Umbilical cord (tissue), 2 donors: ENCODE measurements around the gene OBI1. TPM values are rescaled to one million over a fixed set of nuclear protein-coding genes. Genes with fewer than 3 reads are reported as not detected.

Source experiments
- DNase-seq: peaks from one replicate; pipeline ENCODE4 v3.0.0-alpha.2; 2015; ENCODE audit warnings: low spot score
- total RNA-seq: library from RNA; depleted of rRNA; stranded (reverse); fragments of >200 nt; gene quantifications from one replicate; pipeline ENCODE4 v1.2.3, GENCODE V29; 2014; ENCODE audit warnings: low replicate concordance; ENCODE audit not compliant: insufficient read depth

Gene OBI1
- total RNA-seq, 1 donor from 2014 or later, result 18.1 TPM

DNA sequence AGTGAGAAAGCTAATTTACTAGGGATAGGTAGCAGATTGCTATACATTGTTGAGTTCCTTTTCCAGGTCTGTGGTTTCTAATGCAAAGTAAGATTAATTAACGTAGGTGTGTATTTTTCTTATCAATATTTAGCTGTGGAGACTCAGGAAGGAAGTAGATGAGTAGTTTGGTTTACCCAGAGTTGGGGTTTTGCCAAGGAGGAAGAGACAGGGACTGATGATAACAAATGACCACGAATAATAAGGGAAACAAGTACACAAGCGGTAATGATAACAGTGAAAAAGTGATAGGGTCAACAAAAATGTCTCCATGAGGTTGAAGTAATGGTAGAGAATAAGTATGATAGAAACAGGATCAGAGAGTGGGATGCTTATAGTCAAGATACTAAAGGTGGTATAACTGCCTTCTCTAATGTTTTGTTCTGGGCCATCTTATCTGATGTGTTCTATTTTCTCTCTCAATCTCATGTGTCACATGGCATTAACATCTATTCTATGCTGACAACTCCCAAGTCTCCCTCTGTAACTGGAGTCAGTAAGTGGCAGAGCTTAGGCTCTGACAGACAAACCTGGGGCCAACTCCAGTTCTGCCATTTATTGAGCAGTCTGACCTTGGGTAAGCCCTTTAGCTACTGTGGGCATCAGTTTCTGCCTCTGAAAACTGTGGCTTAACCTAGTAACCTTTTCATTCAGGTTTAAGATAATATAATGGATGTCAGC is 8.8 kb downstream of the OBI1 start:
- no peak for DNase-seq

DNA sequence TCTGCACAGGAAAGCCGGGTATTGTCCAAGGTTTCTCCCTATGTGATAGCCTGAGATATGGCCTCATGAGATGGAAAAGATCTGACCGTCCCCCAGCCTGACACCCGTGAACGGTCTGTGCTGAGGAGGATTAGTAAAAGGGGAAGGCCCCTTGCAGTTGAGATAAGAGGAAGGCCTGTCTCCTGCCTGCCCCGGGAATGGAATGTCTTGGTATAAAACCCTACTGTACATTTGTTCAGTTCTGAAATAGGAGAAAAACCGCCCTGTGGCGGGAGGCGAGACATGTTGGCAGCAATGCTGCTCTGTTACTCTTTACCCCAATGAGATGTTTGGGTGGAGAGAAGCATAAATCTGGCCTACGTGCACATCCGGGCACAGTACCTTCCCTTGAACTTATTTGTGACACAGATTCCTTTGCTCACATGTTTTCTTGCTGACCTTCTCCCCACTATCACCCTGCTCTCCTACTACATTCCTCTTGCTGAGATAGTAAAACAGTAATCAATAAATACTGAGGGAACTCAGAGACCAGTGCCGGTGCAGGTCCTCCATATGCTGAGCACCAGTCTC is 11.8 kb downstream of the OBI1 start:
- peak; percentile 64 for DNase-seq

DNA sequence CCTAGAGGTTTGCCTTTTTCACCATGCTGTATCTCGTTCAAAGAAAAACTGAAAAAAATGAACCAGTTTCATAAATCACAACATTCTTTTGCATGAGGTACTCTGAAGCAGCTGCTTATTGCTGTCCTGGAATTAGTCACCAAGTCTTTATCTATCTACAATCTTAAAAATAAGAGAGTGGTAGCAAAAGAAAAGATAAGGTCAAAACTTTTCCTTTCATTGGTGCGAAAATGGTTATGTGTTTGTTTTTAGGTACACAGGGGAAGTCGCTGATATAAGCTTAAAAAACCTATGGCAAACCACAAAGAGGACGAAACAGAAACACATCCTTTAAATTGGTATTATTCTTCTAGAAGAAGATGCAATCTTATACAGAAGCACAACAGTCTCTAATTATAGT is 20.7 kb downstream of the OBI1 start:
- peak; percentile 18 for DNase-seq

DNA sequence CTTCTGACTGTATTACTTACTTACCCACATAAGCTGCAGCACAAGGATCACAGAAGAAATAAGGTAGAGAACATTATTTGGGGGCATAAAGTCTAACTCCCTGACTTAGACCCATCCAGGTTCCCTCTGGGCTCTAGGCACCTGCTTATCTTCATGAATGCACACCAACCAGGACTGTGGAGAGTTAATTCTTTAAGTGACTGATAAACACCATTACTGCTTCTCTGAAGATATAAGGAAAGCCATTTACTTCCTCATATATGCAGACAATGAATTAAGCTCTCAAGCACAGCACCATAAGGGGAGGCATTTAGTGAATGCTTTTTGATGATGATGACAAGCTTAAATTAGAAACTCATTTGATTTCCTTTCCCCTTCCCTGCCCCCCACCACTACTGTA is 22.5 kb downstream of the OBI1 start:
- DNase-seq, result no peak

DNA sequence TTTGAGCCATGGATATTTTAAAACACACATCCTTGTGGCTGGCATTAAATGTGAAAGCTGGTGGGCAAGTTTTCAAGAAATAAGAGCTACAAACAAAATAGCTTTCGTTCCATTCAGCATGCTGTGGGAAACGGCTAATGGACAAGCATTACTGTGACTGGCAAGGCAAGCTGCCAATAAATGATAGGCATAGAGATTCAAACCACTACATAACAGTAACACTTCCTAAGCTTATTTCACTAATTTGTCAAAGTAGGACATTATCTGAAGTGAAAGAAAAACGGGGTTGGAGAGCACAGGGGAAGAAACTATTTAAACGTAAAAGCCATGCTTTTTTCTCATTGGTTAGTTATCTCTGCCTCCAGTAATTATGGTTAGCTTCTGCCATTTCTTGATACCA is 26.0 kb downstream of the OBI1 start:
- no peak for DNase-seq

DNA sequence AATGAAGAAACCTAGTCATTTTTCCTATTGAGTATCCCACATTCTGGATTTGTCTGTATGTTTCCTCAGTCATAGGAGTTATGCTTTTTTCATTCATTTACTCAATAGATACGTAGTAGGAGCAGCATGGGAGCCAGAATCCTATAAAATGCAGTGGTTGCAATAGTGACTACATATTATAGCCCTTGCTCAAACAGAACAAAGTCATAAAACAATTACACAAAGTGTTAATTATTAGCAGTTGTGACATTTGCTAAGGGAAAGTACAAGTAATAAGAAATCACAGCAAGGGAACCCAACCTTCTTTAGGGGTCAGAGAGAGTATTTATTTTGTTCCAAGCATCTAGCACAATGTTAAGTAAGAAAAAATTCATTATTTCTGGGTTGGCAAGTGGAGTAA is 27.9 kb downstream of the OBI1 start:
- no peak for DNase-seq

DNA sequence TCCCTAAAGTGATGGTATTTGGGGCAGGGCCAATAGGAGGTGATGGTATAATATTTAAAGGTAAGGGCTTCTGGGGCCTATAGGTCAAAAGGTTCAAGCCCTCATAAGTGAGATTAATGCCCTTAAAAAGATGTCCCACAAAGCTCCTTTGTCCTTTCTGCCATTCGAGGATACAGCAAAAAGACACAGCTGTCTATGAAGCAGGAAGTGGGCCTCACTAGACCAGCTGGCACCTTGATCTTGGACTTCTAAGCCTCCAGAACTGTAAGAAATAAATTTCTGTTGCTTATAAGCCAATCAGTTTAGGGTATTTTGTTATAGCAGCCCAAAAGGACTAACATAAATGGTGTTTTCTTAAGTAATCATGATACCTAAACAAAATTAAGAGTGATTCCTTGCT is 28.4 kb downstream of the OBI1 start:
- no peak for DNase-seq

- no peak for DNase-seq
Measured at GRCh38 chr13:78625384-78625783, 33.6 kb downstream of the OBI1 start.

GRCh38 chr13:78623132-78623531 is 35.8 kb downstream of the OBI1 start:
- no peak for DNase-seq

DNA sequence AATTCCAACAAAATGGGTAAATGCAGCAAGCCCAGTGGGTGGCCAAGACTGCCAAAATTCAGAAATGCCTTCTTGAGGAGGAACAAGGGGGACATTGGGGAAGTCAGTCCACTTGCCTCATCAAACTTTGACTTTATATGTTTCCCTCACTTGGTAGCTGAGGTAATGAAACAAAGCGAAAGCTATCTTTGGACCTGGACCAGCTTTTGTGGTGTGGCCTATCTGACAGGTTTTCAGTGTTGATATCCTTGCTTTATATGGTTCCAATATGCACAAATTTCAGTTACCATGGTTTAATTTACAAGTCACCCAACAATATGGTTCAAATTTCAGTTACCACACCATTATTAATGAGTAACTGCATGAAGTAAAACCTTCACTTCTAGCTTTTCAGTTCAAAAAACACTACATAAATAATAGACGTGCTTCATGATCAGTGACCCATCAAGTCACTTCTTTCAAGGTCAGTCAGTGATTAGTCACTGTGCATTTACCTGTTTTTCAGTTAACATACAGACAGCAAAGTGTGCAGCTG is 38.0 kb downstream of the OBI1 start:
- DNase-seq, result no peak

- no peak for DNase-seq
Measured at GRCh38 chr13:78618411-78618810, 40.5 kb downstream of the OBI1 start.

DNA sequence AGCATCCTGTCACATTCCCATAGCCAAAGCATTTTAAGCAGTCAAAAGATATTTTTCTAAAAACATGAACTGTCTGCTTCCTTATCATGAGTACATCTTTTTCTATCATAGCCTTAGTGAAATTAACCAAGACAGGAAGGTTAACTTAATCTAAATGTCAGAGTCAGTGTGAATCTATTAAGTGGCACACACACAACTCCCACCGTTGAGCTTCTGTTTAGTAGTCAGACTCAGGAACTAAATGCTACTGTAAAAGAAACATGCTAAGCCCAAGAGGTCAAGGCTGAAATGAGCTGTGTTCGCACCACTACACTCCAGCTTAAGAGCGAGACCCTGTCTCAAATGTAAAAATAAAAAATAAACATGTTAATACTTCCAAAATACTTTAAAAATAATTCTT is 47.9 kb downstream of the OBI1 start:
- no peak for DNase-seq

DNA sequence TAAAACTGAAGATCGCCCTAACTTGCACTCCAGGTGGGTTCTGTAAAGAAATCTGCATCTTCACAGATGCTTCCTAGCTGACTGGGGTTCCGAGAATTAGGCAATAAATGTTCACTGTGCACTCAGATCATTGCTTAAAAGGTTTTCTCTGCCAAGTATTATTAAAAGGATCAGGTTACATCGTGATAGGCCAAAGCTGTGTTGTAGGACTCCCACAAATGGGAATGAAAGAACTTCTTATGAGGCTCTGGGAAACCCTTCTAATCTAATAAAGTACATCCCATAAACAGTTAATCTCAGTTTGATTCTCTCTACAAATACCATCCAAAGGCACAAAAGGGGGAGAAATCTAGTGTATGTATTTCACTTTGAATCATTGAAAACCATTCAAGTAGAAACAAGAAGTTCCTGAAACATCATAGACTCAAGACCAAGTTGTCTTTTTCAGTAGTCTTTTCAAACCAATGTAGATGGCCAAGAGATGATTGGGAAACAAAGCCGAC is 48.5 kb downstream of the OBI1 start:
- no peak for DNase-seq

GRCh38 chr13:78609464-78610205 is 49.3 kb downstream of the OBI1 start:
- no peak for DNase-seq

DNA sequence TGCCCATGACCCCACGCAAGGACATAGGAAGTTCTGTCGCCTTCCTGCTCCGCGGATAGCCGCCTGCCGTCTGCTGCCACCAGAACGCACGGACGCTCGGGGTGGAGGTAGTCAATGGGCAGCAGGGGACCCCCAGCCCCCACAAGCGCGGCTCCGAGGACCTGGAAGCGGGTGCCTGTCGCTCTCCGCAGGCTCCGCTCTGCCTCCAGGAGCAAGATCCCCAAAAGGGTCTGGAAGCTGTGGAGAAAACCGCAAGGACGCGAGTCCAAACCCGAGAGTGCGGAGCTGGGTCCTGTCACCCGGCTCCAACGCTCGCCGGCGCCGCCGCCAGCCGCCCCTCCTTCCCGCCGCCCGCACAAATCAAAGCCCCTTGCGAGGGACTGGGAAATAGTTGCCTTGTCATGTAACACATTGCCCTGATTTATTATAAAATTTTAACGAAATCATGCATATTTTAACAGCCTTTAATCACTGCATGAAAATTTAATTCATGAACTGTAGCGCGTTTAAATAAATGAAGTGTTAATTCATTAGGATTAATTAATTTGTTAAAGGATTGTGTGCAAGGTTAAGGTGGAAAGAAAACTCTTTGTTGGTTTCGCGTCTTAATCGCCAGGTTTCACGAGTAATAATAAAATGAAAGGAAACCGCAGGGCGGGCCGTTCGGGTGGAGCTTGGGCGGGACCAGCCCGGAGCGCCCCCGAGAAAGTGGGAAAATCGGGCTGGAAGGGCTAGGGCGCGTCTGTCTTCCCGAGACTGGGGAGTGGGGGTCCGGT is 50.1 kb downstream of the OBI1 start:
- no peak for DNase-seq

DNA sequence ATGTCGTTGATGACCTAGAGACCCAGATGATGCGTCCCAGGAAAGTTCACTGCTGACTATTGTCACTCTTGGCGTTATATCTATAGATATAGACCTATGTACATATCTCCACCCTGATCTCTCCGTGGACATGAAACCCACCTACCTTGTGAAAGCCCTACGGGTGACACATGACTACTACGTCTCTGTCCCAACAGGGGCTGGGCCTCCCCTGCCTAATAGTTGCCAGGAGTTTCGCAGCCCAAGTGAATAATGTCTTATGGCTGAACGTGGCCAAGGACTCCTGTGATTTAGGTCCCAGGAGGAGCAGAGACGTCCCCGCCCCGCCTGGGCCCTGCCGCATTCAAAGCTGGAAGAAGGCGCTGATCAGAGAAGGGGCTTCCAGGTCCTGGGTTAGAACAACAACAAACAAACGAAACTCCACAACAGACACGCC is 50.7 kb downstream of the OBI1 start:
- no peak for DNase-seq

- no peak for DNase-seq
Measured at GRCh38 chr13:78607409-78608251, 51.3 kb downstream of the OBI1 start.

DNA sequence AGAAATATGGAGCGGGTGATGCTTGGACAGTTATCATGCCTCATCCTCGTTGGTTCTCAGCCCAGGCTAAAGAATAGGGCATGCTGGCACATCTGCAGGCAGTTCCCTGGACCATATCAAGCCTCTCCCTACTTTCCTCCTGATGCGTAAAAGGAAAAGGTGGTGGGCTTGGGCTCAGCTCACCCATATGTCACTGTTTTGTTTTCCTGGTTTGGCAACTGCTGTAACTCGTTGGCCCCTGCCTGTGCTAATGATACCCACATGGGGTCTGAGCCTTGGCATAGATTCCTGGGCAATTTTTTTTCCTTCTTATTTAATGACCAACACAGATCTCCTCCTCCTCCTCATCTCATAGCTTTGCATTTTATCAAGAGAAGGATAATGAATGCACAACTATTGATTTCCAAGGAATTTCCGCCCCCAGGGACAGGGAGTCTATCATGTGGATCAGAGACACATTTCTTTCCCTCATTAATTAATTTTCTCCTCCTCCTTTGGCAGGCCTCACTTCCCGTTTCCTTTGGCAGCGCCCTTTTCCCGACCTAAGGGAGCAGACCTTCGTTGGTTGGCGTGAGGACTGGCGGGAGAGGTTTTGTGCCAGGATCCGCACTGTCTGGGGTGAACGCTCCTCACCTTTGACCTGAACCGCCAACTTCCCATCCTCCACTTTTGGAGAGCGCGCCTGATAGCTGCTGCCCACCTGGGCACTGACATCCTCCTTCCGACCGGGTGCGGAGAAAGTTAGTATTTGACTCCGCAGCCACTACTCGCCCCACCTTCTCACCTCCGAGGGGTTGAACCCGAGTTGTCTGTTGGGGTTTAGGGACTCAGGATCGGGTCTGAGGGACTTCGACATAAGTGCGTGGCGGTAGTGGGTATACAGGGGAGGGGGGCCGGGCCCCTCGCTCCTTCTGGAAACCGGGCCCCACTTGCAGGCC is 52.2 kb downstream of the OBI1 start:
- DNase-seq, result no peak

GRCh38 chr13:78604782-78605611 is 54.0 kb downstream of the OBI1 start:
- no peak for DNase-seq
